Activated CD8-positive, alpha-beta T cell treated with anti-CD3 and anti-CD28 coated beads, Interleukin-2, amount 10 ng/mL, durations not matched to agents 7 days and 5 days (primary cell): ENCODE results near the gene POLE. TPM values are rescaled to one million over a fixed set of nuclear protein-coding genes. Genes with fewer than 3 reads are reported as not detected.

Experiments used
- ATAC-seq: fragments of 150-1000 bp; cut with Tn5 transposase; one replicate; pipeline ENCODE4 v1.10.0; 2021; ENCODE audit warnings: moderate library complexity
- CTCF ChIA-PET: fragments of 350-600 bp; sonication (Branson Sonifier 250); formaldehyde crosslinking; loops from one replicate; lab custom pipeline; 2021; ENCODE audit warnings: antibody characterized with exemption; lab: Charles Lee
- POLR2A ChIA-PET: fragments of 350-600 bp; sonication (Branson Sonifier 250); formaldehyde crosslinking; loops from one replicate; lab custom pipeline; 2021; ENCODE audit warnings: antibody characterized with exemption; lab: Charles Lee
- DNase-seq: peaks from one replicate; pipeline ENCODE4 v3.0.0-alpha.2; 2020
- H3K27ac Mint-ChIP-seq: one replicate; pipeline ENCODE4 v1.8.0; 2021; ENCODE audit warnings: mild to moderate bottlenecking, mixed read lengths
- H3K27me3 Mint-ChIP-seq: one replicate; pipeline ENCODE4 v1.8.0; 2021; ENCODE audit warnings: low read depth, mixed read lengths
- H3K36me3 Mint-ChIP-seq: one replicate; pipeline ENCODE4 v1.8.0; 2021; ENCODE audit warnings: low read depth, mixed read lengths
- H3K4me1 Mint-ChIP-seq: one replicate; pipeline ENCODE4 v1.8.0; 2021; ENCODE audit warnings: low read depth, mixed read lengths
- H3K4me3 Mint-ChIP-seq: one replicate; pipeline ENCODE4 v1.8.0; 2021; ENCODE audit warnings: mild to moderate bottlenecking, mixed read lengths
- H3K9me3 Mint-ChIP-seq: one replicate; pipeline ENCODE4 v1.8.0; 2022; ENCODE audit warnings: mixed read lengths; ENCODE audit not compliant: insufficient read depth
- total RNA-seq, 2 experiments: library from RNA; stranded (reverse); gene quantifications; one replicate each; pipeline ENCODE4 v1.2.3, GENCODE V29; 2021

POLE gene
- total RNA-seq, 2 experiments from 2014 or later, result 200 to 202 TPM

- H3K4me1 Mint-ChIP-seq, result peaks cover 6% of the 10 kb centered on the region
- no peak for ATAC-seq
- no peak overlapping the region for H3K27ac Mint-ChIP-seq
- ChIA-PET POLR2A (no interaction called here), CTCF (interaction anchor here (0.6 kb wide), 1 partner anchor 18 kb away, joined by 3 read pairs; no protein-coding TSS in a partner anchor)
- no peak for DNase-seq
- no peak overlapping the region for H3K4me3 Mint-ChIP-seq
- no peaks in the 10 kb centered on the region for H3K9me3 Mint-ChIP-seq
- H3K36me3 Mint-ChIP-seq, result peaks cover 80% of the 10 kb centered on the region
- no peaks in the 10 kb centered on the region for H3K27me3 Mint-ChIP-seq
These were observed 54.5 kb downstream of the POLE start for GRCh38 chr12:132632521-132633228.

- ATAC-seq (no peak), DNase-seq (no peak)
- CTCF ChIA-PET, result interaction anchor here (0.6 kb wide), 1 partner anchor 17 kb away, joined by 3 read pairs; no protein-coding TSS in a partner anchor
- Mint-ChIP-seq H3K4me3 (no peak overlapping the region), H3K9me3 (no peaks in the 10 kb centered on the region), H3K36me3 (peaks cover 72% of the 10 kb centered on the region), H3K27ac (no peak overlapping the region), H3K4me1 (no peaks in the 10 kb centered on the region), H3K27me3 (no peaks in the 10 kb centered on the region)
- POLR2A ChIA-PET, result no interaction called here
These were observed 55.5 kb downstream of the POLE start for GRCh38 chr12:132631666-132632065.

- CTCF ChIA-PET, result interaction anchor here (1.1 kb wide), 1 partner anchor 8 kb away, joined by 3 read pairs; no protein-coding TSS in a partner anchor
- POLR2A ChIA-PET, result no interaction called here
- ATAC-seq (no peak), DNase-seq (no peak)
- H3K9me3 Mint-ChIP-seq, result no peaks in the 10 kb centered on the region
- H3K27me3 Mint-ChIP-seq, result no peaks in the 10 kb centered on the region
- no peak overlapping the region for H3K4me3 Mint-ChIP-seq
- peaks cover 68% of the 10 kb centered on the region for H3K36me3 Mint-ChIP-seq
- no peak overlapping the region for H3K27ac Mint-ChIP-seq
- H3K4me1 Mint-ChIP-seq, result no peaks in the 10 kb centered on the region
These were observed 56.5 kb downstream of the POLE start for GRCh38 chr12:132630672-132631071.

GRCh38 chr12:132629330-132629729 lies 57.8 kb downstream of the POLE start:
- Mint-ChIP-seq H3K36me3 (peaks cover 62% of the 10 kb centered on the region), H3K9me3 (no peaks in the 10 kb centered on the region), H3K27ac (no peak overlapping the region), H3K27me3 (no peaks in the 10 kb centered on the region), H3K4me3 (no peak overlapping the region), H3K4me1 (no peaks in the 10 kb centered on the region)
- POLR2A ChIA-PET, result no interaction called here
- DNase-seq (no peak), ATAC-seq (no peak)
- CTCF ChIA-PET, result interaction anchor here (1.6 to 1.7 kb wide), 2 partner anchors 9 to 15 kb away, joined by 5 to 8 read pairs; no protein-coding TSS in a partner anchor

GRCh38 chr12:132625731-132626430 lies 61.3 kb downstream of the POLE start:
- no peak for DNase-seq
- POLR2A ChIA-PET, result no interaction called here
- CTCF ChIA-PET, result no interaction called here

GRCh38 chr12:132624910-132625630 lies 62.1 kb downstream of the POLE start:
- Mint-ChIP-seq H3K27me3 (peaks cover 2% of the 10 kb centered on the region), H3K36me3 (peaks cover 26% of the 10 kb centered on the region), H3K4me3 (no peak overlapping the region), H3K27ac (no peak overlapping the region), H3K9me3 (no peaks in the 10 kb centered on the region), H3K4me1 (peaks cover 4% of the 10 kb centered on the region)
- no peak for DNase-seq
- ATAC-seq, result peak; percentile 21
- ChIA-PET POLR2A (interaction anchor here (0.5 kb wide), 1 partner anchor 16 kb away, joined by 3 read pairs; no protein-coding TSS in a partner anchor), CTCF (no interaction called here)

More at GRCh38 chr12:132625731-132626430, 61.3 kb downstream of the POLE start:
- no peaks in the 10 kb centered on the region for H3K9me3 Mint-ChIP-seq
- H3K27me3 Mint-ChIP-seq, result peaks cover 1% of the 10 kb centered on the region
- H3K36me3 Mint-ChIP-seq, result peaks cover 34% of the 10 kb centered on the region
- peaks cover 4% of the 10 kb centered on the region for H3K4me1 Mint-ChIP-seq
- no peak overlapping the region for H3K4me3 Mint-ChIP-seq
- H3K27ac Mint-ChIP-seq, result no peak overlapping the region
- no peak for ATAC-seq

GRCh38 chr12:132624186-132624855 lies 62.8 kb downstream of the POLE start:
- Mint-ChIP-seq H3K4me3 (no peak overlapping the region), H3K4me1 (peaks cover 4% of the 10 kb centered on the region), H3K27ac (no peak overlapping the region), H3K27me3 (peaks cover 2% of the 10 kb centered on the region), H3K36me3 (peaks cover 19% of the 10 kb centered on the region), H3K9me3 (no peaks in the 10 kb centered on the region)
- DNase-seq, result no peak
- ATAC-seq, result no peak
- ChIA-PET POLR2A (interaction anchor here (0.5 kb wide), 1 partner anchor 15 kb away, joined by 3 read pairs; no protein-coding TSS in a partner anchor), CTCF (no interaction called here)

- no peaks in the 10 kb centered on the region for H3K9me3 Mint-ChIP-seq
- H3K27me3 Mint-ChIP-seq, result peaks cover 2% of the 10 kb centered on the region
- POLR2A ChIA-PET, result no interaction called here
- H3K36me3 Mint-ChIP-seq, result peaks cover 13% of the 10 kb centered on the region
- H3K4me3 Mint-ChIP-seq, result no peak overlapping the region
- H3K4me1 Mint-ChIP-seq, result peaks cover 4% of the 10 kb centered on the region
- DNase-seq (no peak), ATAC-seq (no peak)
- H3K27ac Mint-ChIP-seq, result no peak overlapping the region
- CTCF ChIA-PET, result no interaction called here
These were observed 63.9 kb downstream of the POLE start for GRCh38 chr12:132623072-132623869.

GRCh38 chr12:132622437-132623071 lies 64.6 kb downstream of the POLE start:
- ChIA-PET POLR2A (no interaction called here), CTCF (no interaction called here)
- Mint-ChIP-seq H3K4me1 (peaks cover 4% of the 10 kb centered on the region), H3K27ac (peak overlapping the region; percentile 15), H3K4me3 (no peak overlapping the region), H3K36me3 (peaks cover 15% of the 10 kb centered on the region), H3K27me3 (peaks cover 9% of the 10 kb centered on the region), H3K9me3 (peaks cover 7% of the 10 kb centered on the region)
- ATAC-seq (no peak), DNase-seq (no peak)

GRCh38 chr12:132621657-132622435 lies 65.3 kb downstream of the POLE start:
- POLR2A ChIA-PET, result no interaction called here
- Mint-ChIP-seq H3K36me3 (peaks cover 18% of the 10 kb centered on the region), H3K27ac (no peak overlapping the region), H3K4me1 (peaks cover 4% of the 10 kb centered on the region), H3K27me3 (peaks cover 13% of the 10 kb centered on the region), H3K4me3 (no peak overlapping the region), H3K9me3 (peaks cover 7% of the 10 kb centered on the region)
- ATAC-seq (no peak), DNase-seq (no peak)
- CTCF ChIA-PET, result interaction anchor here (1.0 kb wide), 1 partner anchor 11 kb away, joined by 3 read pairs; the partner anchor contains the start of gene LRCOL1
